Liver (tissue), 9 donors: Measurements from ENCODE around the gene NHS. TPM values are rescaled to one million over a fixed set of nuclear protein-coding genes. Genes with fewer than 3 reads are reported as not detected.

Experiments used
- DNase-seq: peaks from one replicate; pipeline ENCODE4 v3.0.0-alpha.2; 2017; ENCODE audit warnings: low spot score
- H3K27ac ChIP-seq, 2 donors: one replicate each; pipeline ENCODE4 v1.7.0; 2013; ENCODE audit warnings: inconsistent platforms in 2 of 2, low read length in 2 of 2, control low read depth in 1 of 2, low read depth in 1 of 2, mild to moderate bottlenecking in 1 of 2
- H3K27me3 ChIP-seq, 4 donors: one replicate each; pipeline versions ENCODE4 v1.6.1 to v1.7.0; 2013; ENCODE audit warnings: low read length in 3 of 4, inconsistent platforms in 1 of 4, mild to moderate bottlenecking in 1 of 4, moderate library complexity in 1 of 4; ENCODE audit not compliant: control insufficient read depth in 4 of 4, insufficient read depth in 4 of 4
- H3K36me3 ChIP-seq, 4 donors: one replicate each; pipeline versions ENCODE4 v1.6.1 to v1.7.0; 2013; ENCODE audit warnings: low read length in 3 of 4, mild to moderate bottlenecking in 3 of 4, low read depth in 1 of 4, moderate library complexity in 1 of 4; ENCODE audit not compliant: control insufficient read depth in 4 of 4, insufficient read depth in 3 of 4
- H3K4me1 ChIP-seq, 4 donors: one replicate each; pipeline versions ENCODE4 v1.6.1 to v1.7.0; 2013; ENCODE audit warnings: low read length in 3 of 4, mild to moderate bottlenecking in 3 of 4, moderate library complexity in 1 of 4; ENCODE audit not compliant: control insufficient read depth in 4 of 4, insufficient read depth in 4 of 4
- H3K4me3 ChIP-seq, 3 donors: one replicate each; pipeline versions ENCODE4 v1.6.1 to v1.7.0; 2013; ENCODE audit warnings: low read length in 3 of 3, control low read depth in 1 of 3, low read depth in 1 of 3, mild to moderate bottlenecking in 1 of 3
- H3K9ac ChIP-seq, 2 donors: one replicate each; pipeline ENCODE4 v1.7.0; 2013; ENCODE audit warnings: low read length in 2 of 2, mild to moderate bottlenecking in 2 of 2, moderate library complexity in 2 of 2, control low read depth in 1 of 2, low read depth in 1 of 2
- H3K9me3 ChIP-seq, 4 donors: one replicate each; pipeline versions ENCODE4 v1.6.1 to v1.7.0; 2013; ENCODE audit warnings: low read length in 3 of 4; ENCODE audit not compliant: control insufficient read depth in 4 of 4
- EGR1 ChIP-seq, 2 donors: IDR thresholded peaks; 2 replicates each; pipeline ENCODE4 v1.6.1; 2016 to 2018; ENCODE audit warnings: antibody characterized with exemption in 2 of 2, low read depth in 2 of 2
- GABPA ChIP-seq, 2 donors: IDR thresholded peaks in 1 of 2; conservative IDR thresholded peaks in 1 of 2; 2 replicates each; pipeline ENCODE4 v1.6.1; 2016; ENCODE audit warnings: antibody characterized with exemption in 2 of 2, mild to moderate bottlenecking in 1 of 2, moderate library complexity in 1 of 2
- HNF4A ChIP-seq, 2 donors: conservative IDR thresholded peaks; 2 replicates each; pipeline ENCODE4 v1.6.1; 2016; ENCODE audit warnings: antibody characterized with exemption in 2 of 2, mild to moderate bottlenecking in 2 of 2
- HNF4G ChIP-seq: IDR thresholded peaks from 2 replicates; pipeline ENCODE4 v1.6.1; 2016; ENCODE audit warnings: antibody characterized with exemption
- JUND ChIP-seq, 2 donors: IDR thresholded peaks; 2 replicates each; pipeline ENCODE4 v1.6.1; 2016; ENCODE audit warnings: antibody characterized with exemption in 2 of 2
- RAD21 ChIP-seq, 2 donors: IDR thresholded peaks; 2 replicates each; pipeline ENCODE4 v1.6.1; 2016; ENCODE audit warnings: antibody characterized with exemption in 2 of 2, mild to moderate bottlenecking in 2 of 2
- RXRA ChIP-seq, 2 donors: IDR thresholded peaks; 2 replicates each; pipeline ENCODE4 v1.6.1; 2017 to 2018; ENCODE audit warnings: antibody characterized with exemption in 2 of 2, mild to moderate bottlenecking in 1 of 2
- SP1 ChIP-seq: IDR thresholded peaks from 2 replicates; pipeline ENCODE4 v1.6.1; 2018; ENCODE audit warnings: antibody characterized with exemption, mild to moderate bottlenecking
- TAF1 ChIP-seq: conservative IDR thresholded peaks from 2 replicates; pipeline ENCODE4 v1.6.1; 2016; ENCODE audit warnings: antibody characterized with exemption, mild to moderate bottlenecking
- YY1 ChIP-seq: IDR thresholded peaks from 2 replicates; pipeline ENCODE4 v1.6.1; 2016; ENCODE audit warnings: antibody characterized with exemption, mild to moderate bottlenecking
- WGBS: extraction: QIAGEN DNeasy Blood & Tissue Kit; methylation state at CpG from one replicate; pipeline ENCODE4 v1.1.7; 2013; 5-methylcytosine and 5-hydroxymethylcytosine counted together
- polyA plus RNA-seq, 2 donors: library from polyadenylated mRNA; stranded (reverse) in 1 of 2; unstranded in 1 of 2; fragments of 200-250 nt in 1 of 2; fragments of >200 nt in 1 of 2; fragmentation: Nextera tagmentation in 1 of 2; extraction: Ambion mirVana in 1 of 2; gene quantifications; one replicate each; pipeline versions ENCODE4 v1.2.1 to v1.2.3, GENCODE V29; 2013 to 2015
- total RNA-seq, 2 donors: library from RNA; depleted of rRNA; stranded (reverse); fragments of >200 nt; gene quantifications; one replicate each; pipeline ENCODE4 v1.2.3, GENCODE V29; 2014
- TF ChIP-seq, protein P1 (sequence below): IDR thresholded peaks from 2 replicates; pipeline ENCODE4 v1.6.1; 2016; ENCODE audit warnings: antibody characterized with exemption, mild to moderate bottlenecking
- TF ChIP-seq, protein P2 (sequence below): IDR thresholded peaks from 2 replicates; pipeline ENCODE4 v1.6.1; 2016; ENCODE audit warnings: antibody characterized with exemption
- TF ChIP-seq, protein P3 (sequence below): IDR thresholded peaks from 2 replicates; pipeline ENCODE4 v1.6.1; 2016; ENCODE audit warnings: antibody characterized with exemption
- TF ChIP-seq, protein P4 (sequence below): fragments of 150-350 bp; IDR thresholded peaks from 2 replicates; pipeline ENCODE4 v1.5.1; 2017; ENCODE audit warnings: improper control_type of control experiment, low read depth, low read length; ENCODE audit not compliant: missing input control
- TF ChIP-seq, protein P5 (sequence below): IDR thresholded peaks from 2 replicates; pipeline ENCODE4 v1.6.1; 2016; ENCODE audit warnings: antibody characterized with exemption
- donor health status: healthy.
- donor health status: healthy.
- donor health status: healthy.
- donor health status: healthy.
- donor health status: healthy.

NHS gene
- total and polyA plus RNA-seq, 4 donors = 0.03 to 0.17 (median 0.10) TPM

DNA sequence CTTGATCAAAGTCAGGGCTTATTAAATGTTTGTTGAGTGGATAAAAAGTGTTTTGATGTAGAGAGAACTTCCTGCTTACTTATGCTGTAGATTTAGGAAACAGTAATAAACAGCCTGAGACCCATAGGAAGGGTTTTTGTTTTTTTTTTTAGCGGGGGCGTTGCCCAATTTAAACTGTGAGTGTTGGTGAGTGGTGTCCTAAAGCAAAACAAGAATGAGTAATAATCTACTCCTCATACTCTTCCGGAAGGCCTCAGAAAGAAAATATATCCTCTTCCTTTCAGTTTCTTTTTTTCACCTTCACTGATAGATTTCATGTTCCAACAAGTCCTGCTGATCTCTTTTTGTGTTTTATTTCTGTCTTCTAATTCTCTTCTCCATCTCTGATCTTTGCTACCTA is 257.9 kb downstream of the NHS start:
- 69% methylated on average over 3 of the region's 3 CpGs for WGBS
- DNase-seq = no peak

DNA sequence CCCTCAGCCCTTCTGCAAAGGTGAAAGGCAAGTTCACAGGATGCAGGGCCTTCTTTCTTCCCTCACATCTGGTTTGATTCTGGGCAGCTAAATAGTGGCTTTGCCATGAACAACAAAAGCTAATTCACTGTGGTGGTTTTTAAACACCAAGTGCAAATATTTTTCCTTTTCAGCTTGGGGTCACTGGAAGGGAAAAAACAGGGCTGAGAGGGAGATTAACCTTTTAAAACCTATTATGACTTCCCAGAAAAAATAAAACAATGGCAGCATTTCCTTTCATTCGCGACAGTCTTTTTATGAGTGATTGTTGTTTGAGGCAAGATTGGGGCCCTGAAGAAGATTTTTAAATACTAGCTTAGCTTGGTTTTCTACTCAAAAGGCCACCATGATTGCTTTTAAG is 258.5 kb downstream of the NHS start:
- Histone ChIP-seq H3K9me3 (no peaks in the 10 kb centered on the region), H3K27ac (no peak overlapping the region), H3K4me1 (no peaks in the 10 kb centered on the region), H3K9ac (no peak overlapping the region), H3K36me3 (no peaks in the 10 kb centered on the region), H3K4me3 (no peak overlapping the region), H3K27me3 (no peaks in the 10 kb centered on the region)
- DNase-seq = no peak
- 78% methylated on average over 2 of the region's 2 CpGs for WGBS
- TF ChIP-seq HNF4G = no peak
- TF ChIP-seq JUND (IDR thresholded peaks at IDR 0.05) = no peak
- TF ChIP-seq TAF1 = no peak
- no peak for TF ChIP-seq RXRA (IDR thresholded peaks at IDR 0.05)
- TF ChIP-seq, protein P1, sequence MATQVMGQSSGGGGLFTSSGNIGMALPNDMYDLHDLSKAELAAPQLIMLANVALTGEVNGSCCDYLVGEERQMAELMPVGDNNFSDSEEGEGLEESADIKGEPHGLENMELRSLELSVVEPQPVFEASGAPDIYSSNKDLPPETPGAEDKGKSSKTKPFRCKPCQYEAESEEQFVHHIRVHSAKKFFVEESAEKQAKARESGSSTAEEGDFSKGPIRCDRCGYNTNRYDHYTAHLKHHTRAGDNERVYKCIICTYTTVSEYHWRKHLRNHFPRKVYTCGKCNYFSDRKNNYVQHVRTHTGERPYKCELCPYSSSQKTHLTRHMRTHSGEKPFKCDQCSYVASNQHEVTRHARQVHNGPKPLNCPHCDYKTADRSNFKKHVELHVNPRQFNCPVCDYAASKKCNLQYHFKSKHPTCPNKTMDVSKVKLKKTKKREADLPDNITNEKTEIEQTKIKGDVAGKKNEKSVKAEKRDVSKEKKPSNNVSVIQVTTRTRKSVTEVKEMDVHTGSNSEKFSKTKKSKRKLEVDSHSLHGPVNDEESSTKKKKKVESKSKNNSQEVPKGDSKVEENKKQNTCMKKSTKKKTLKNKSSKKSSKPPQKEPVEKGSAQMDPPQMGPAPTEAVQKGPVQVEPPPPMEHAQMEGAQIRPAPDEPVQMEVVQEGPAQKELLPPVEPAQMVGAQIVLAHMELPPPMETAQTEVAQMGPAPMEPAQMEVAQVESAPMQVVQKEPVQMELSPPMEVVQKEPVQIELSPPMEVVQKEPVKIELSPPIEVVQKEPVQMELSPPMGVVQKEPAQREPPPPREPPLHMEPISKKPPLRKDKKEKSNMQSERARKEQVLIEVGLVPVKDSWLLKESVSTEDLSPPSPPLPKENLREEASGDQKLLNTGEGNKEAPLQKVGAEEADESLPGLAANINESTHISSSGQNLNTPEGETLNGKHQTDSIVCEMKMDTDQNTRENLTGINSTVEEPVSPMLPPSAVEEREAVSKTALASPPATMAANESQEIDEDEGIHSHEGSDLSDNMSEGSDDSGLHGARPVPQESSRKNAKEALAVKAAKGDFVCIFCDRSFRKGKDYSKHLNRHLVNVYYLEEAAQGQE = no peak
- no peak for TF ChIP-seq GABPA (IDR thresholded peaks at IDR 0.05 in 1 of 2, conservative IDR thresholded peaks at IDR 0.05 in 1 of 2)
- no peak for TF ChIP-seq SP1
- no peak for TF ChIP-seq HNF4A (conservative IDR thresholded peaks at IDR 0.05)
- TF ChIP-seq, protein P2, sequence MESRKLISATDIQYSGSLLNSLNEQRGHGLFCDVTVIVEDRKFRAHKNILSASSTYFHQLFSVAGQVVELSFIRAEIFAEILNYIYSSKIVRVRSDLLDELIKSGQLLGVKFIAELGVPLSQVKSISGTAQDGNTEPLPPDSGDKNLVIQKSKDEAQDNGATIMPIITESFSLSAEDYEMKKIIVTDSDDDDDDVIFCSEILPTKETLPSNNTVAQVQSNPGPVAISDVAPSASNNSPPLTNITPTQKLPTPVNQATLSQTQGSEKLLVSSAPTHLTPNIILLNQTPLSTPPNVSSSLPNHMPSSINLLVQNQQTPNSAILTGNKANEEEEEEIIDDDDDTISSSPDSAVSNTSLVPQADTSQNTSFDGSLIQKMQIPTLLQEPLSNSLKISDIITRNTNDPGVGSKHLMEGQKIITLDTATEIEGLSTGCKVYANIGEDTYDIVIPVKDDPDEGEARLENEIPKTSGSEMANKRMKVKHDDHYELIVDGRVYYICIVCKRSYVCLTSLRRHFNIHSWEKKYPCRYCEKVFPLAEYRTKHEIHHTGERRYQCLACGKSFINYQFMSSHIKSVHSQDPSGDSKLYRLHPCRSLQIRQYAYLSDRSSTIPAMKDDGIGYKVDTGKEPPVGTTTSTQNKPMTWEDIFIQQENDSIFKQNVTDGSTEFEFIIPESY = no peak
- no peak for TF ChIP-seq RAD21 (IDR thresholded peaks at IDR 0.05)
- TF ChIP-seq YY1 = no peak
- no peak for TF ChIP-seq EGR1 (IDR thresholded peaks at IDR 0.05; ENCODE audit: low read depth in 2 of 2)

More for the DNA sequence above, 257.9 kb downstream of the NHS start:
- no peak overlapping the region for H3K4me3 ChIP-seq
- H3K4me1 ChIP-seq = no peaks in the 10 kb centered on the region
- no peak for TF ChIP-seq SP1
- no peak for TF ChIP-seq YY1
- TF ChIP-seq HNF4G = no peak
- no peak for TF ChIP-seq GABPA (IDR thresholded peaks at IDR 0.05 in 1 of 2, conservative IDR thresholded peaks at IDR 0.05 in 1 of 2)
- no peak for TF ChIP-seq RXRA (IDR thresholded peaks at IDR 0.05)
- TF ChIP-seq, protein P1 = no peak
- TF ChIP-seq, protein P3, sequence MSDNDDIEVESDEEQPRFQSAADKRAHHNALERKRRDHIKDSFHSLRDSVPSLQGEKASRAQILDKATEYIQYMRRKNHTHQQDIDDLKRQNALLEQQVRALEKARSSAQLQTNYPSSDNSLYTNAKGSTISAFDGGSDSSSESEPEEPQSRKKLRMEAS = no peak
- TF ChIP-seq, protein P4, sequence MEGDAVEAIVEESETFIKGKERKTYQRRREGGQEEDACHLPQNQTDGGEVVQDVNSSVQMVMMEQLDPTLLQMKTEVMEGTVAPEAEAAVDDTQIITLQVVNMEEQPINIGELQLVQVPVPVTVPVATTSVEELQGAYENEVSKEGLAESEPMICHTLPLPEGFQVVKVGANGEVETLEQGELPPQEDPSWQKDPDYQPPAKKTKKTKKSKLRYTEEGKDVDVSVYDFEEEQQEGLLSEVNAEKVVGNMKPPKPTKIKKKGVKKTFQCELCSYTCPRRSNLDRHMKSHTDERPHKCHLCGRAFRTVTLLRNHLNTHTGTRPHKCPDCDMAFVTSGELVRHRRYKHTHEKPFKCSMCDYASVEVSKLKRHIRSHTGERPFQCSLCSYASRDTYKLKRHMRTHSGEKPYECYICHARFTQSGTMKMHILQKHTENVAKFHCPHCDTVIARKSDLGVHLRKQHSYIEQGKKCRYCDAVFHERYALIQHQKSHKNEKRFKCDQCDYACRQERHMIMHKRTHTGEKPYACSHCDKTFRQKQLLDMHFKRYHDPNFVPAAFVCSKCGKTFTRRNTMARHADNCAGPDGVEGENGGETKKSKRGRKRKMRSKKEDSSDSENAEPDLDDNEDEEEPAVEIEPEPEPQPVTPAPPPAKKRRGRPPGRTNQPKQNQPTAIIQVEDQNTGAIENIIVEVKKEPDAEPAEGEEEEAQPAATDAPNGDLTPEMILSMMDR = no peak
- no peak for TF ChIP-seq TAF1
- TF ChIP-seq, protein P5, sequence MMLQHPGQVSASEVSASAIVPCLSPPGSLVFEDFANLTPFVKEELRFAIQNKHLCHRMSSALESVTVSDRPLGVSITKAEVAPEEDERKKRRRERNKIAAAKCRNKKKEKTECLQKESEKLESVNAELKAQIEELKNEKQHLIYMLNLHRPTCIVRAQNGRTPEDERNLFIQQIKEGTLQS = no peak
- no peak for TF ChIP-seq EGR1 (IDR thresholded peaks at IDR 0.05; ENCODE audit: low read depth in 2 of 2)
- H3K9me3 ChIP-seq = no peaks in the 10 kb centered on the region
- H3K27me3 ChIP-seq = peaks cover 0 to 2% (median 0%) of the 10 kb centered on the region in 4 donors
- no peaks in the 10 kb centered on the region for H3K36me3 ChIP-seq
- H3K27ac ChIP-seq = no peak overlapping the region
- H3K9ac ChIP-seq = no peak overlapping the region
